Left lung (tissue), 10 donors: ENCODE data around the gene HACL1. TPM values are rescaled to one million over a fixed set of nuclear protein-coding genes. Genes with fewer than 3 reads are reported as not detected.

Experiments used
- ATAC-seq: fragments of 200-7000 bp; cut with Tn5 transposase; one replicate; pipeline ENCODE4 v1.9.1; 2020; ENCODE audit warnings: moderate library complexity
- DNase-seq, 4 donors: peaks; one replicate each; pipeline ENCODE4 v3.0.0-alpha.2; 2013 to 2020
- H3K27ac ChIP-seq, 2 donors: fragments of 200-600 bp; sonication (generic) in 1 of 2; one replicate each; pipeline versions ENCODE4 v1.5.0 to v1.8.0; 2020 to 2021
- H3K27me3 ChIP-seq, 2 donors: fragments of 200-600 bp; sonication (generic) in 1 of 2; one replicate each; pipeline versions ENCODE4 v1.5.0 to v1.8.0; 2020 to 2021
- H3K36me3 ChIP-seq, 2 donors: fragments of 200-600 bp; sonication (generic) in 1 of 2; one replicate each; pipeline versions ENCODE4 v1.5.0 to v1.8.0; 2020 to 2021
- H3K4me1 ChIP-seq, 2 donors: fragments of 200-600 bp; one replicate each; pipeline ENCODE4 v1.8.0; 2021
- H3K4me3 ChIP-seq, 2 donors: fragments of 200-600 bp; sonication (generic) in 1 of 2; one replicate each; pipeline versions ENCODE4 v1.5.0 to v1.8.0; 2020 to 2021; ENCODE audit warnings: mild to moderate bottlenecking in 1 of 2
- H3K9me3 ChIP-seq, 2 donors: fragments of 200-600 bp; sonication (generic) in 1 of 2; one replicate each; pipeline versions ENCODE4 v1.5.0 to v1.8.0; 2020 to 2021
- intact Hi-C, 2 donors: fragments of 100-400 bp; cut with DNase I; formaldehyde crosslinking; loops; one replicate each; pipeline versions ENCODE4 v1.11.2 to v1.14.2; 2022
- polyA plus RNA-seq, 6 donors: library from polyadenylated mRNA; unstranded; fragments of 120-200 nt; gene quantifications; one replicate each; pipeline ENCODE4 v1.2.1, GENCODE V29; 2013; ENCODE audit not compliant: insufficient read length in 6 of 6
- total RNA-seq, 2 donors: library from RNA; stranded (reverse); fragmentation: NEBNext Ultra II Directional; extraction: Animal tissue kit (Norgen Biotek cat#: 25700); gene quantifications; one replicate each; pipeline ENCODE4 v1.2.1, GENCODE V29; 2021
- TF ChIP-seq, protein P1 (sequence below), 2 donors: fragments of 200-600 bp; sonication (generic) in 1 of 2; IDR thresholded peaks; one replicate each; pipeline versions ENCODE4 v1.5.0 to v1.8.0; 2021; ENCODE audit warnings: antibody characterized with exemption in 2 of 2
- donor health status: DM: no; HTN: yes; CAD: no.
- donor health status: DM: no; HTN: no; CAD: no.

The HACL1 gene
- total and polyA plus RNA-seq, 8 donors, result 15.5 to 24.6 (median 19.0) TPM

- Histone ChIP-seq H3K9me3 (no peaks in the 10 kb centered on the region), H3K4me3 (no peak overlapping the region), H3K36me3 (no peaks in the 10 kb centered on the region), H3K4me1 (peaks cover 0 to 11% of the 10 kb centered on the region in 2 donors), H3K27ac (no peak overlapping the region), H3K27me3 (no peaks in the 10 kb centered on the region)
- DNase-seq (no peak), ATAC-seq (no peak)
- intact Hi-C loops, result no loop called here
- TF ChIP-seq, protein P1, sequence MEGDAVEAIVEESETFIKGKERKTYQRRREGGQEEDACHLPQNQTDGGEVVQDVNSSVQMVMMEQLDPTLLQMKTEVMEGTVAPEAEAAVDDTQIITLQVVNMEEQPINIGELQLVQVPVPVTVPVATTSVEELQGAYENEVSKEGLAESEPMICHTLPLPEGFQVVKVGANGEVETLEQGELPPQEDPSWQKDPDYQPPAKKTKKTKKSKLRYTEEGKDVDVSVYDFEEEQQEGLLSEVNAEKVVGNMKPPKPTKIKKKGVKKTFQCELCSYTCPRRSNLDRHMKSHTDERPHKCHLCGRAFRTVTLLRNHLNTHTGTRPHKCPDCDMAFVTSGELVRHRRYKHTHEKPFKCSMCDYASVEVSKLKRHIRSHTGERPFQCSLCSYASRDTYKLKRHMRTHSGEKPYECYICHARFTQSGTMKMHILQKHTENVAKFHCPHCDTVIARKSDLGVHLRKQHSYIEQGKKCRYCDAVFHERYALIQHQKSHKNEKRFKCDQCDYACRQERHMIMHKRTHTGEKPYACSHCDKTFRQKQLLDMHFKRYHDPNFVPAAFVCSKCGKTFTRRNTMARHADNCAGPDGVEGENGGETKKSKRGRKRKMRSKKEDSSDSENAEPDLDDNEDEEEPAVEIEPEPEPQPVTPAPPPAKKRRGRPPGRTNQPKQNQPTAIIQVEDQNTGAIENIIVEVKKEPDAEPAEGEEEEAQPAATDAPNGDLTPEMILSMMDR (IDR thresholded peaks at IDR 0.05), result no peak
These were observed 87.3 kb downstream of the HACL1 start for GRCh38 chr3:15513810-15514662.

DNA sequence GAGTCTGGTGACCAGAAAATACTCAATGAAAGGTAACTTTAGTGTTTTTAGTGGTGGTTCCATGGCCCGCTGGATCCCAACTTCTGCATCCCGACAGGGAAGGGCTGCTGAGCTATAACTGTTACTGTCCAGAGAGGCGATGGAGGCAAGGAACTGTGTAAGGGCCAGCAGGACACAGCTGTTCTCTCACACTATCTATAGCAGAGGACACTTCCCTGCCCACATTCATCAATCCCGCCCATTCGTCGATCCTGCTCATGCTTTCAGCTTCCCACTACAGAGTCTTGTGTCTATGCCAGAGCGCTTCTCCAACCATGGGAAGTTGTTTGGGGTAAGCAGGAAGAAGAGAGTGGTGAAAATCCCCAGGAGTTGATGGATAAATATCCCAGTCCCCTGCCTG, 88.3 kb downstream of the HACL1 start:
- intact Hi-C loops, result no loop called here
- no peaks in the 10 kb centered on the region for H3K36me3 ChIP-seq
- peaks cover 0 to 11% of the 10 kb centered on the region in 2 donors for H3K4me1 ChIP-seq
- H3K9me3 ChIP-seq, result no peaks in the 10 kb centered on the region
- H3K27ac ChIP-seq, result no peak overlapping the region
- H3K27me3 ChIP-seq, result no peaks in the 10 kb centered on the region
- DNase-seq (peak in 1 of 4 donors; percentile 63), ATAC-seq (no peak)
- H3K4me3 ChIP-seq, result no peak overlapping the region
- TF ChIP-seq, protein P1 (IDR thresholded peaks at IDR 0.05), result no peak

DNA sequence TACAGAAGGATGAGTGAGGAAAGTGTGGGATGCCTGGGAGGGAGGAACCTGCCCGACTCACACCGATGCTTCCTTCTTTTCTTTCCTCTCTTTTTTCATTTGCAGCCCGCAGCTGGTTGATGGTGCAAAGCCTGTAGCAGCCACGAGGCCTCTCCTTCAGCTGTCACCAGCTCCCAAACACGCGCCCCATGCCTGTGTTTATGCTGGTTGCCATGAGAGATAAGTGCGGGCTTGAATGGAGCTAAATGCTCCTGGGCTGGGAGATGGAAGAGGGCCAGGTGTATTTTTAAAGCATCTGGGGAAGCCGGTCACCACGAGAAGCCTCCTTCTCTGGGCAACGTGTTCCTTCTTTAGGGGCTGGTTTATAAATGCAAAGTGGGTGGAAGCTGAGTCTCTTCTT, 89.2 kb downstream of the HACL1 start:
- intact Hi-C loops, result no loop called here
- H3K27ac ChIP-seq, result no peak overlapping the region
- H3K4me3 ChIP-seq, result no peak overlapping the region
- H3K36me3 ChIP-seq, result no peaks in the 10 kb centered on the region
- H3K9me3 ChIP-seq, result no peaks in the 10 kb centered on the region
- peak; percentile 97 for ATAC-seq
- peaks cover 0 to 11% of the 10 kb centered on the region in 2 donors for H3K4me1 ChIP-seq
- no peaks in the 10 kb centered on the region for H3K27me3 ChIP-seq
- DNase-seq, result peak; percentile 73 to 92 (median 76)
- TF ChIP-seq, protein P1 (IDR thresholded peaks at IDR 0.05), result no peak

- Histone ChIP-seq H3K9me3 (no peaks in the 10 kb centered on the region), H3K27ac (no peak overlapping the region), H3K4me1 (peaks cover 0 to 11% of the 10 kb centered on the region in 2 donors), H3K36me3 (no peaks in the 10 kb centered on the region), H3K27me3 (no peaks in the 10 kb centered on the region), H3K4me3 (no peak overlapping the region)
- intact Hi-C loops, result no loop called here
- no peak for ATAC-seq
- DNase-seq, result no peak
- TF ChIP-seq, protein P1 (IDR thresholded peaks at IDR 0.05), result no peak
These were observed 90.2 kb downstream of the HACL1 start for GRCh38 chr3:15511156-15511555.

Other genes with a start within 250 kb of the HACL1 start
- 10 to 100 TPM; 14.7 to 16.1 TPM for gene METTL6, start 174.0 kb downstream of the HACL1 start, total RNA-seq
- 10 to 100 TPM; 30.2 to 37.3 (median 32.5) TPM for gene METTL6, start 174.0 kb downstream of the HACL1 start, polyA plus RNA-seq
- gene EAF1, start 174.0 kb downstream of the HACL1 start, total RNA-seq, result 10 to 100 TPM; 21.3 to 23.0 TPM
- gene EAF1, start 174.0 kb downstream of the HACL1 start, polyA plus RNA-seq, result 10 to 100 TPM; 17.4 to 21.0 (median 18.7) TPM
- 1 to 10 TPM; 1.9 to 2.4 TPM for gene COLQ, start 79.9 kb downstream of the HACL1 start, total RNA-seq
- gene COLQ, start 79.9 kb downstream of the HACL1 start, polyA plus RNA-seq, result 10 to 100 TPM in 4 of 6 donors, 1 to 10 TPM in 2; 8.7 to 12.6 (median 10.8) TPM
- gene BTD, start 176 bp upstream of the HACL1 start, total RNA-seq, result 10 to 100 TPM; 16.3 to 21.2 TPM
- 10 to 100 TPM; 13.5 to 17.9 (median 16.6) TPM for gene BTD, start 176 bp upstream of the HACL1 start, polyA plus RNA-seq
- gene ANKRD28, start 196.4 kb upstream of the HACL1 start, total RNA-seq, result 10 to 100 TPM; 49.2 to 60.0 TPM
- gene ANKRD28, start 196.4 kb upstream of the HACL1 start, polyA plus RNA-seq, result 10 to 100 TPM; 36.6 to 52.4 (median 41.9) TPM